ENCODE measurements around the gene CD3E.

Gene CD3E

DNA sequence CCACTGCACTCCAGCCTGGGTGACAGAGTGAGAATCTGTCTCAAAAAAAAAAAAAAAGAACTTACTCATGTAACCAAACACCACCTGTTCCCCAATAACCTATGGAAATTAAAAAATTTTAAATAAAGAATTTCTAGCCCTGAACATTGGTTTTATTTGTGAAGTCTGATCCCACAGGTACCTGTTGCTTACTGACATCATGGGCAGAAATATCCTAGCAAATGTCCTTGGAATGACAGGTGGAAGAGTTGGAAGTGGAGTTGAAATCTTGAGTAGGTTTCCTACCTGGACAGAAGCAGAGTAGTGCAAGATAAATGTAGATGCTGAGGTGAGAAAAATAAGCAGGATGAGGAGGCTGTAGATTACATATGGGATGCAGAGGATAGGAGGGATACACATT lies 20.8 kb downstream of the CD3E start:
- ChIA-PET POLR2A (ENCODE audit: low non-redundant PET) (no interaction called here), CTCF (interaction anchor here (0.6 to 0.7 kb wide), 2 partner anchors 14 to 35 kb away, joined by 3 read pairs; no protein-coding TSS in a partner anchor)
- DNase-seq (ENCODE audit: low spot score), result no peak
- no peak overlapping the region for H3K27ac ChIP-seq
- TF ChIP-seq, protein P1, sequence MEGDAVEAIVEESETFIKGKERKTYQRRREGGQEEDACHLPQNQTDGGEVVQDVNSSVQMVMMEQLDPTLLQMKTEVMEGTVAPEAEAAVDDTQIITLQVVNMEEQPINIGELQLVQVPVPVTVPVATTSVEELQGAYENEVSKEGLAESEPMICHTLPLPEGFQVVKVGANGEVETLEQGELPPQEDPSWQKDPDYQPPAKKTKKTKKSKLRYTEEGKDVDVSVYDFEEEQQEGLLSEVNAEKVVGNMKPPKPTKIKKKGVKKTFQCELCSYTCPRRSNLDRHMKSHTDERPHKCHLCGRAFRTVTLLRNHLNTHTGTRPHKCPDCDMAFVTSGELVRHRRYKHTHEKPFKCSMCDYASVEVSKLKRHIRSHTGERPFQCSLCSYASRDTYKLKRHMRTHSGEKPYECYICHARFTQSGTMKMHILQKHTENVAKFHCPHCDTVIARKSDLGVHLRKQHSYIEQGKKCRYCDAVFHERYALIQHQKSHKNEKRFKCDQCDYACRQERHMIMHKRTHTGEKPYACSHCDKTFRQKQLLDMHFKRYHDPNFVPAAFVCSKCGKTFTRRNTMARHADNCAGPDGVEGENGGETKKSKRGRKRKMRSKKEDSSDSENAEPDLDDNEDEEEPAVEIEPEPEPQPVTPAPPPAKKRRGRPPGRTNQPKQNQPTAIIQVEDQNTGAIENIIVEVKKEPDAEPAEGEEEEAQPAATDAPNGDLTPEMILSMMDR (conservative IDR thresholded peaks at IDR 0.05; ENCODE audit: low read depth), result no peak

DNA sequence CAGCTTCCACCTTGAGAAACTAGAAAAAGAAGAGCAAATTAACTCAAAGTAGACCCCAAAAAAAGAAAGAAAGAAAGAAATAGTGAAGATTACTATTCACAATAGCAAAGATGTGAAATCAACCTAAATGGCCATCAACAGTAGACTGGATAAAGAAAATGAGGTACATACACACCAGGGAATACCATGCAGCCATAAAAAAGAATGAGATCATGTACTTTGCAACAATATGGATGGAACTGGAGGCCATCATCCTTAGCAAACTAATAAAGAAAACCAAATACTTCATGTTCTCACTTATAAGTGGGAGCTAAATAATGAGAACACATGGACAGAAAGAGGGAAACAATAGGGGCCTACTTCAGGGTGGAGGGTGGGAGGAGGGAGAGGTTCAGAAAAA lies 24.2 kb downstream of the CD3E start:
- no peak overlapping the region for H3K27ac ChIP-seq
- POLR2A ChIA-PET (ENCODE audit: low non-redundant PET), result no interaction called here
- CTCF ChIA-PET, result interaction anchor here (0.6 to 0.7 kb wide), 2 partner anchors 138 to 197 kb away, joined by 4 to 5 read pairs; no protein-coding TSS in a partner anchor
- TF ChIP-seq, protein P1 (conservative IDR thresholded peaks at IDR 0.05; ENCODE audit: low read depth), result no peak
- no peak for DNase-seq (ENCODE audit: low spot score)

DNA sequence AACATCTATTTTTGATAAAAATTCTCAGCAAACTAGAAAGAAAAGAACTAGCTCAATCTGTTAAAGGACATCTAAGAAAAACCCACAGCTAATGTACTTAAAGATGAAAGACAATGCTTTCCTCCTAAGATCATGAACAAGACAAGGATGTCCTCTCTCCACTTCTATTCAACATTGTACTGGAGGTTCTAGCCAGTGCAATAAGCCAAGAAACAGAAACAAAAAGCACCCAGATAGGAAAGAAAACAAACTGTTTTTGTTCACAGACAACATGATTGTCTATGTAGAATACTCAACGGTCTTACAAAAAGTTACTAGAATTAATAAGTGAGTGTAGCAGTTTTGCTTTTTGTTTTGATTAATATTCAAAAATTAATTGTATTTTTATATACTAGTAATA lies 30.2 kb downstream of the CD3E start:
- ChIA-PET CTCF (no interaction called here), POLR2A (ENCODE audit: low non-redundant PET) (no interaction called here)
- TF ChIP-seq, protein P1 (conservative IDR thresholded peaks at IDR 0.05; ENCODE audit: low read depth), result no peak
- H3K27ac ChIP-seq, result no peak overlapping the region
- DNase-seq (ENCODE audit: low spot score), result no peak

DNA sequence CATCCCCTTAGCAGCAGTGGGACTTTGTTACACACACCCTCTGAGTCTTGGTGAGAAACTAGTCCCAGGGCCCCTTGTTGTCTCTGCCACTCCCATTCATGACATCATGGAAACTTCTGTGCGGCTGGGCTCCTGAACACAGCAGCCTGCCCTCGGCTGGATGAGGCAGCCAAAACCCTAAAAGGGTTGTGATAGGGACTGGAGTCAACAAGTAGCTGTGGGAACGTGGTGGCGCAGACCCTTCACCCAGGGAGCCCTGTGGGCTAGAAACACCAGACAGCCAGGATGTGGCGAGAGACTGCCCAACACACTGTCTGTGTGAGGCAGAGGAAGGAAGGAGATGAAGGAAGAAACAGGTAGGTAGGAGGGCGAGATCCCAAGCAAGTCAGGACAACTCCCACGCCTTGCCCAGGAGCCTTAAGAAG lies 34.1 kb downstream of the CD3E start:
- ChIA-PET POLR2A (ENCODE audit: low non-redundant PET) (no interaction called here), CTCF (interaction anchor here (0.7 to 1.2 kb wide), 3 partner anchors 9 to 41 kb away, joined by 3 to 6 read pairs (median 3); no protein-coding TSS in a partner anchor)
- H3K27ac ChIP-seq, result no peak overlapping the region
- no peak for DNase-seq (ENCODE audit: low spot score)
- TF ChIP-seq, protein P1 (conservative IDR thresholded peaks at IDR 0.05; ENCODE audit: low read depth), result no peak

DNA sequence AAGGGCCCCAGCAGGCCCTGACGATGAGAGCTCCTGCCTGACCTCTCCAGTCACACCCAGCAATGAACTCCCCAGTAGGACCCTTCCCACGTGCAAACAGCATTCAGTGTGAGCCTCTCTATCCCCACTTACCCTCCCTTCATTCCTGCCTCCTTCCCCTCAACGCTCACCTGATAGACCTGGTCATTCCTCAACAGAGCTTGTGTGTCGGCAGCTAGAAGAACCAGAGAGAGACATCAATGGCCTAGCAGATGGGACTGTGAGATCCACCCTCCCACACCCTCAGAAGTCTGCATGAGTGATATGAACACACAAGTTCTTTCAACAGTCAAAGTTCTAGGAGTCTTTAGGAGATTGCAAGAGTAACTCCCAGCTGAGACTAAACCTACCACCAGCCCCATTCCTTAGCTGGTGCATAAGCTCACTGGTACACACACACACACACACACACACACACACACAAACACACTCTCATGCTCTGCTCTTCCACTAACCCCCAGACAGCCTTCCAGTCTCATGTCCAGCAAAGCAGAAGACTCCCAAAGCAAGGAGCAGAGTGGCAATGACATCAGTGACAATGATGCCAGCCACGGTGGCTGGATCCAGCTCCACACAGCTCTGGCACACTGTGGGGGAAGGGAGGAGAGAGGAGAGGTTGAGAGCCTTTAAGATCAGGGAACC lies 34.9 kb downstream of the CD3E start:
- no peak overlapping the region for H3K27ac ChIP-seq
- DNase-seq (ENCODE audit: low spot score), result no peak
- TF ChIP-seq, protein P1 (conservative IDR thresholded peaks at IDR 0.05; ENCODE audit: low read depth), result no peak
- CTCF ChIA-PET, result interaction anchor here (0.6 to 1.2 kb wide), 3 partner anchors 8 to 157 kb away, joined by 3 read pairs; no protein-coding TSS in a partner anchor
- POLR2A ChIA-PET (ENCODE audit: low non-redundant PET), result no interaction called here

DNA sequence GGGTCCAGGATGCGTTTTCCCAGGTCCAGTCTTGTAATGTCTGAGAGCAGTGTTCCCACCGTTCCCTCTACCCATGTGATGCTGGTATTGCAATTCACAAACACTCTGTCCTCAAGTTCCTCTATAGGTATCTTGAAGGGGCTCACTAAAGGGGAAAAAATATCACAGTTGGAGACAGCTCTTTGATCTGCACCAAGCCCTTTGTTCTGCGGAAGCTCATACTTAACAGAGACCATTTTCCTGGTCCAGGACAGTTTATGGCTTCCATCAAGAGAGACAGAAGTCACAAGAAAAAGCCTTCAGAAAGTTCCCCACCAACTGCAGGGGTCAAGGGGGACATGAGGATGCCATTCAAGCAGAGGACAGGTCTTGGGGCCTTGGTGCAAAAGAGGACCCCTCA lies 35.9 kb downstream of the CD3E start:
- TF ChIP-seq, protein P1 (conservative IDR thresholded peaks at IDR 0.05; ENCODE audit: low read depth), result no peak
- ChIA-PET CTCF (no interaction called here), POLR2A (ENCODE audit: low non-redundant PET) (no interaction called here)
- no peak for DNase-seq (ENCODE audit: low spot score)
- no peak overlapping the region for H3K27ac ChIP-seq
